GM13976 (cell line): Measurements from ENCODE around the gene OGA.

Experiments used
- DNase-seq: peaks from one replicate; pipeline ENCODE4 v3.0.0; 2012; ENCODE audit warnings: low spot score
- CTCF ChIP-seq: IDR thresholded peaks from 2 replicates; pipeline ENCODE4 v1.5.1; 2012; ENCODE audit warnings: borderline replicate concordance, mild to moderate bottlenecking; ENCODE audit not compliant: insufficient read depth; ENCODE audit errors: extremely low read depth, missing control alignments, control extremely low read depth
- in situ Hi-C: fragments of 300-500 bp; cut with MboI; formaldehyde crosslinking; loops from one replicate; pipeline ENCODE4 v1.12.0; 2022; ENCODE audit warnings: low sequenced_read_pairs, mixed read lengths, inconsistent platforms; ENCODE audit not compliant: unreplicated experiment

Gene OGA

GRCh38 chr10:101763141-101763846 is 55.0 kb downstream of the OGA start:
- TF ChIP-seq CTCF = no peak
- DNase-seq = no peak
- in situ Hi-C loops = no loop called here

- TF ChIP-seq CTCF = no peak
- DNase-seq = no peak
- in situ Hi-C loops = no loop called here
Observed at GRCh38 chr10:101762736-101763135, 55.5 kb downstream of the OGA start.

- no peak for TF ChIP-seq CTCF
- no peak for DNase-seq
- in situ Hi-C loops = no loop called here
Observed at GRCh38 chr10:101761226-101761625, 57.0 kb downstream of the OGA start.

- no peak for DNase-seq
- in situ Hi-C loops = no loop called here
- TF ChIP-seq CTCF = no peak
Observed at GRCh38 chr10:101760510-101760909, 57.7 kb downstream of the OGA start.

GRCh38 chr10:101759309-101760247 is 58.7 kb downstream of the OGA start:
- TF ChIP-seq CTCF = no peak
- in situ Hi-C loops = no loop called here
- DNase-seq = no peak

GRCh38 chr10:101758858-101759257 is 59.4 kb downstream of the OGA start:
- in situ Hi-C loops = no loop called here

More at GRCh38 chr10:101758858-101759257, 59.4 kb downstream of the OGA start:
- DNase-seq = no peak
- TF ChIP-seq CTCF = no peak
